COR-L47 (cell line): Measurements from ENCODE around the gene SELENOM.
"Not testable (repeated sequence)": the region's sequence is repeated elsewhere in the genome, so short reads cannot be mapped to it uniquely, and the experiment has no call there.

Experiments used
- DNase-seq: peaks from one replicate; lab custom pipeline; 2025; lab: John Stamatoyannopoulos, UW

SELENOM gene

DNA sequence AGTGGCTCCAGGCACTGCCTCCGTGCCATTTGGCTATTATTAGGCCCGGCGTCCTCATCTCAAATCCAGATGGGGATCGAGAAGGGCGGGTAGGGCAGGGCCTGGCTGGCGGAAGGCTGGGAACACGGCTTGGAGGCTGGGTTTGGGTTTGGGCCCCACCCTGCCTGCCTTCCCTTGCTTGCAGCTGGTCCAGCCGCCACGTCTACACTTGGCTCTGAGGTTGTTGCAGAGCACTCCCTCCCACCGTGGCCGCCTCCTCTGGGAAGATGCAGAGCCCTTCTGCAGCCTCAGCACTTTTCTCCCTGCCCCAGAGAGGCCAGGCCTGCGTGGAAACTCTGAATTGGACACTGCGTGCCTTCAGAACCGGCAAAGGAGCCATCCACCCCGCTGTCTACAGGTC, 31.4 kb downstream of the SELENOM start:
- DNase-seq, result no peak

DNA sequence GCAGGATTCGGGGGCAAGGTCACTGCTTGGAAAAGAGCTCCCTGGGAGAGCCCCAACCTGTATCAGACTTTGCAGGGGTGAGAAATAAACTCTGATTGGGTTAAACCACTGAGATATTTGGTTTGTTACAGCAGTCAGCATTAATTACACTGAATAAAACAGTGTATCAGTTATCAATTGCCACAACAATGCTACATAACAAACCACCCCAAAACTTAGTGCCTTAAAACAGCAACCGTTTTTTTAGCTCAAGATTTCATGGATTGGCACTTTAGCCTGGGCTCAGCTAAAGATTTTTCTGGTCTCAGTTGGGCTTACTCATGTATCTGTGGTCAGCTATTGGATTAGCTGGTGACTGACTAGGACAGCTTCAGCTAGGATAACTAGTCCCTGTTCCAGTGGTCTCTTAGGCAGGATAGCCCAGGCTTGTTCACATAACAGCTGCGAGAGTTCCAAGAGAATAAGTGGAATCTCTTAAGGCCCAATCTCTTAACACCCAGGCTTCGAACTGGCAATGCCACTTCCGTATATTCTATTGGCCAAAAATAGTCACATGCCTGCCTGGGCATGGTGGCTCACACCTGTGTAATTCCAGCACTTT, 33.7 kb downstream of the SELENOM start:
- DNase-seq, result not testable (repeated sequence)

DNA sequence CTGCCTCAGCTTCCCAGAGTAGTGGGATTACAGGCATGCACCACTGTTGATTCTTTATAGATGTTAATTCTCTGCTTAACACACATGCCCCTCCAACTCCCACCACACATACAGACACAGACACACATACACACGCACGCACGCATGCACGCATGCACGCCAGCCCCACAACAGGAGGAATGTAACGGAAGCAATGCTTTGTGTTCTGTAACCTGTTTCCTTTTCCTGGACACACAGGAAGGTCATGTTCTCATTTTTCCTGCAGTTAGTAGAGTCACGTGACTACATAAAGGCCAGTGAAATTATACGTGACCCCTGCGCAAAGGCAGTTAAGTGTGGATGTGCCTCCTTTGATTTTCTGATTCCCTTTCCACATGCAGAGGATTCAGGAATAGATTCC, 34.2 kb downstream of the SELENOM start:
- DNase-seq, result not testable (repeated sequence)

DNA sequence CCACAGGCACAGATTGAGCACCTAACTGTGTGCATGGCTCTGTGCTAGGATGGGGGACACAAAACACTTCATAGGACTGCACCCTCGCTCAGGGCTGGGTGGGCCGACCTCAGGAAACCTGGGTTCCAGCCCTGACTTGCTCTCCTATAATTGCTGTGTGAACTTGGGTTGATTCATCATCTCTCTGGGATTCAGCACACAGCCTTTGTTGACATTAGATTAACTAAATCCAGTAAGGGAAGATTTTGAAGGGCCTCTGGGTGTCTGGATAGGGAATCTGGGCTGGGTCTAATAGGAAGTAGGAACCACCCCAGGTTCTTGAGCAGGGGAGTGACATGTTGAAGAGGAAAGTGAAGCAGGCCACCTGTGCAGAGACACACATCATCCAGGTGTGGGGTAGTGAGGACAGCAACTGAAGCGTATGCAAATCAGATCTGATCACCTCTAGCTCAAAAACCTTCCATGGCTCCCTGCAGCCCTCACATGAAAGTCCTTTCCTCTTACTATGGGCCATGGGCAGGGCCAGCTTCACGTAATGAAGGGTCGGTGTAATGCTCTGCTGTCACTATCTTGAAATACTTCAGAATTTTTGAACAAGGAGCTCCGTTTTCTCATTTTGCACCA, 37.6 kb downstream of the SELENOM start:
- not testable (repeated sequence) for DNase-seq

DNA sequence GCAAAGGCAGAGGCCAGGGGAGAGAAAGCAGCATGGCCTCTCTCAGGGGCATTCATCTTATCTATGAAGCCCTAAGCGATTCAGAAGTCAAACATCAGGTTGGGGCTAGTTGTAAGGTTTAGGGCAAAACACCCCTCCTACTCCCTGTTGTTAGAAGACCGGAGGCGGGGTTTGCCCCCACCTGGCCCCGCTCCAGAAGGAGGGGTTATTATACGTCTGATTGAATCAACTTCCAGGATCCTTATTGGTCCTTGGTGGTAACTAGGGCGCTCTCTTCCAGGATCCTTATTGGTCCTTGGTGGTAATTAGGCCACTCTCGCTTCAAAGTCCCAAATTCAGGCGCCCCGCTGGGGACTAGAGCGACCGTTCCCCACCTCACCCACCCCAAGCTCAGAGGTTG, 38.4 kb downstream of the SELENOM start:
- DNase-seq, result no peak

DNA sequence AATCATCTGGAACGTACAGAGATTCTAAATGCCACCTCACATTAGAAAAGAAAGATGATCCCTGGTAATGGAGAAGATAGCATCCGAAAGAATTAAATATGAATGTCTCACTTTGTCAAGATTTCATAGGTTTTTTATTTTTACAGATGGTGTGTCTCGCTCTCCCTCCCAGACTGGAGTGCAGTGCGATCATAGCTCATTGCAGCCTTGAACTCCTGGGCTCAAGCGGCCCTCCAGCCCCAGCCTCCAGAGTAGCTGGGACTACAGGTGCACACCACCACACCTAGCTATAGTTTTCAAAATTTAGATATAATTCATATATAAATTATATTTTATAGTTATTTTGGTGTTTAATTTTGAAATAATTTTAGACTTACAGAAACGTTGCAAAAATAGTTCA, 43.0 kb downstream of the SELENOM start:
- DNase-seq, result no peak

DNA sequence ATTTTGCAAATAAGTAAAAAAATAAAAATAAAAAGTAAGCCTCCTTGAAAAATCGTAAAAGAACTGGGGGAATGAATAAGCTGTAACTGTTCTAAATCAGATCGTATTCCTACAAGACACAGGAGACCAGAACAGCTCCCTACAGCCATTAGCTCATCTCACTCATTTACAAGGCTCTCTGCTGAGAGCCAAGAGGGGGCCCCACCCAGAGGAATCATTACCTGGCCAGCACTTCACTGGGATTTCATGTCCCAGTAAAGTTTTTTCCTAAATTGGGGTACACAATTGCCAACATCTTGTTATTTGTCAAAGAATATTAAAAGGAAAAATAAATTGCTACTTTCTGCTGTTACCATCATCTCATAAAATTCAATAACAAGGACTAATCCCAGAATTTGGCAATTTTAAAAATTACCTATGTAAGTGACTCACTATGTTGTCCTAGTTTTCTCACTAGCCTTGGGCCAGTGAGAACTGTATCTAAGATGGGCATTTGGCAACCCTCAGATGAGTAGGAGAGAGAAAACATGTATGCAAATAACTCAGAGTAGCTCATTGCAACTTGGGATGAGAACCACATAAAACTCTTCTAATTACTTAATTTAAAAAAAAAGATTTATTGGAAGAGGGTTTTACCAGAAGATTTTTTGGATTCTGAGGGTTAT, 44.7 kb downstream of the SELENOM start:
- DNase-seq, result no peak

DNA sequence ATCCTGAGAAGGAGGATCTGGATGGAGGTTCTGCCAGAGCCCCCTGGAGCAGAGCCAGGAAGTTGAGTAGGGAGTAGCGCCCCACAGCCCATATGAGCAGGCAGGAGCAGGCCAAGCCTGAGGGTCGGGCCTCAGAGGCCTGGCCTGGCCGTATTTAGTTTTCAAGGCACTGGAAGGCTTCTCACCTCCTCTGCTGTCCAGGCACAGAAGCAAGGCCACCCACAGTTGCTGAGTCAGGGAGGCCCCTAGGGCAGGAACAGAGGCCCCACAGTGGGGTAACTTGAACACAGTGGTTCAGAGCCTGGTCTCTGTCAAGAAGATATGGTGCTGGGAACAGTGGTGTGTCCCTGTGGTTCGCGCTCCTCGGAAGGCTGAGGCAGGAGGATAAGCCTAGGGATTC, 47.7 kb downstream of the SELENOM start:
- not testable (repeated sequence) for DNase-seq

DNA sequence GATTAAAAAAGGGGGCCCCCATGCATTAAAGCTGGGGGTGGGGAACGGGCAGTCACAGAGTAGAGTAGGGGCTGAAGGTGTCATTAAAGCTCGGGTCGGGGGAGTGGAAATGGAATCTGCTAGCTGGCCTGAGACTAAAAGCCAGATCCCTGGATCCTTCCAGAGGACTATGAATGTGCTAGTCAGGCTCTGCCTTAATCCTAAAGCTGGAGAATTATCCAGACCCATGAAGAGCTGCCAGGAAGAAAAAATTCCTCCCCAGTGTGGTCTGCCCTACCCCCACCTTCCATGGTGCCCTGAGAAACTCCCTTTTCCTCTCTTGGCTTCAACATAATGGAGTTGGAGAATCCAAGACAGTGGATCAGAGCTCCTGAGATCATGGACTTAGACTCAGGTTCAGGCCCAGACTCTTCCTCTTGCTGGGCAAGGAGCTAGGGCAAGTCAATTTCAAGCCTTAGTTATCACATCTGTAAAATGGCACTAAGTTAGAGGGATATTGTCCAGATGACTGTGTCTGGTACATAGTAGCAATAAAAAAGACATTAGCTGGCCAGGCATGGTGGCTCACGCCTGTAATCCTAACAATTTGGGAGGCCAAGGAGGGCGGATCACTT, 50.3 kb downstream of the SELENOM start:
- DNase-seq, result no peak

DNA sequence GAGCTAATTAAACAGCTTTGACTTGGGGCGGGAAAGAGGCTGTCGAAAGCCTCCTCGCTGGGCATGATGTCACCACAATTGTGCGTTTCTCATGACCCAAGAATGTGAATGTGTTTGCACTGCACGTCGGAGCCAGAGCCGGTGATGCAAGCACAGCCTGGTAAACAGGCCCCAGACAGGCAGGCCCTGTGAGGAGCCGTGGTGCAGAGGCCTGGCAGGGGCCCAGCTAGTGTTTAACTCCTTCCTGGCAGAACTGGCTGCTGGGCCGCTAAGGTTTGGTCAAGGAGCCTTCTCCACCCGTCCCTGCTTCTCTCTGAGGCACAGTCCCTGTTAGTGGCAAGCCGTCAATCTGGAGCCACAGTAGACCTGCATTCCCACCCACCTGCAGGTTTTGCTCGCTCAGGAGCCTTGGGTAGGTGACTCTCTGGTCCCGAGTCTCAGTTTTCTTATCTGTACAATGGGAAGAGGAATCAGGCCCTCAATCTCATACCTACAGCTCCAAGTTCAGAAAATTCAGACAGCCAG, 51.7 kb downstream of the SELENOM start:
- no peak for DNase-seq

DNA sequence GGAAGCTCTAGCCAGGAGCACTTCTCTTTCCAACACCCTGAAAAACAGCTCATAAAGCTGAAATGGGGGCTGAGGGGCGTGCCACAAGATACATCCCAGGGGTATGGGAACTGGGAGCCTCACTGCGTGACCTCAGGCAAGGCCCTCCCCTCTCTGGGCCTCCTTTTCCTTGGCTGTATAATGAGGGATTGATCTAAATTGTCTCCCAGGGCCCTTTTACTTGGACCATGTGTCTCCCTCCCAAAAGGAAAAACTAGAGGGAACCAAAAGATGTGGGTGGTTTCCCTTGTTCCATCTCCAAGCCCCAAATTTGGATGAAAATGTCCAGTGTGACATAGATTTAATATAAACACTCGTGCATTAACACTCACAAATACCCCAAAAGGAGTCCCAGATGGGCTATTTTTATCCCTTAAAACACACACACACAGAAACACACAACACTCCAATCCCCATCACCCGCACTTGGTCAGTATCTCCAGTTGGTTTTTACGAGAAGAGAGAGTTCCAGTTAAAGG, 52.2 kb downstream of the SELENOM start:
- DNase-seq, result no peak
